SU-DHL-6 (cell line): Measurements from ENCODE around the gene ASB18.

ENCODE experiments used
- H2AFZ ChIP-seq: fragments of 200-600 bp; sonication (generic); 2 replicates; pipeline ENCODE4 v1.6.1; 2014; ENCODE audit warnings: low read depth, mild to moderate bottlenecking, moderate library complexity, mixed read lengths, antibody characterized with exemption, low read length; ENCODE audit not compliant: severe bottlenecking
- H3F3A ChIP-seq: fragments of 200-600 bp; shearing (Covaris generic); 2 replicates; pipeline ENCODE4 v1.6.0; 2016; ENCODE audit warnings: antibody characterized with exemption, mild to moderate bottlenecking; ENCODE audit not compliant: insufficient read depth
- H3K27ac ChIP-seq: fragments of 200-600 bp; sonication (generic); 2 replicates; pipeline ENCODE4 v1.5.1; 2016; ENCODE audit warnings: low read depth, mild to moderate bottlenecking, low read length, moderate library complexity, mixed read lengths
- H3K27me3 ChIP-seq: fragments of 200-600 bp; sonication (generic), shearing (Covaris generic); 2 replicates; pipeline ENCODE4 v1.6.0; 2014; ENCODE audit warnings: mild to moderate bottlenecking, low read length
- H3K36me3 ChIP-seq: fragments of 200-600 bp; sonication (generic); 2 replicates; pipeline ENCODE4 v1.6.1; 2014; ENCODE audit warnings: mild to moderate bottlenecking, low read length, mixed read lengths
- H3K4me2 ChIP-seq: fragments of 300-600, 200-600 bp; shearing (Covaris generic), sonication (generic); 2 replicates; pipeline ENCODE4 v1.6.0; 2014; ENCODE audit warnings: low read length, low read depth, mild to moderate bottlenecking; ENCODE audit not compliant: poor library complexity, severe bottlenecking
- H3K4me3 ChIP-seq: fragments of 200-600 bp; sonication (generic); 2 replicates; pipeline ENCODE4 v1.5.1; 2014; ENCODE audit warnings: antibody characterized with exemption, low read length, mild to moderate bottlenecking, mixed read lengths; ENCODE audit not compliant: insufficient read depth, poor library complexity, severe bottlenecking
- H3K79me2 ChIP-seq: fragments of 200-600 bp; sonication (generic); 2 replicates; pipeline ENCODE4 v1.6.1; 2014; ENCODE audit warnings: mild to moderate bottlenecking, low read length, moderate library complexity; ENCODE audit not compliant: insufficient read depth
- H3K9ac ChIP-seq: fragments of 200-600 bp; sonication (generic); 2 replicates; pipeline ENCODE4 v1.7.0; 2014; ENCODE audit warnings: mild to moderate bottlenecking, low read length
- H3K9me2 ChIP-seq: fragments of 200-600 bp; sonication (generic); replicated peaks from 2 replicates; pipeline ENCODE4 v1.6.1; 2014; ENCODE audit warnings: low read length; ENCODE audit not compliant: insufficient read depth
- H3K9me3 ChIP-seq: fragments of 200-600 bp; sonication (generic); 2 replicates; pipeline ENCODE4 v1.6.1; 2014; ENCODE audit warnings: low read length, mixed read lengths; ENCODE audit not compliant: insufficient read depth
- H4K20me1 ChIP-seq: fragments of 200-600 bp; sonication (generic); 2 replicates; pipeline ENCODE4 v1.6.1; 2014; ENCODE audit warnings: low read depth, mild to moderate bottlenecking, antibody characterized with exemption, low read length, moderate library complexity, mixed read lengths
- CTCF ChIP-seq: fragments of 200-600 bp; sonication (generic); IDR thresholded peaks from one replicate; pipeline ENCODE4 v1.5.1; 2017; ENCODE audit warnings: antibody characterized with exemption, mild to moderate bottlenecking, low read length, moderate library complexity; ENCODE audit not compliant: insufficient read depth, poor library complexity, severe bottlenecking
- EZH2phosphoT487 ChIP-seq: fragments of 200-600 bp; sonication (generic), shearing (Covaris generic); conservative IDR thresholded peaks from 2 replicates; pipeline ENCODE4 v1.6.1; 2018; ENCODE audit warnings: mild to moderate bottlenecking, antibody characterized with exemption, low read length, moderate library complexity, mixed read lengths

The ASB18 gene

GRCh38 chr2:236254674-236255073 is 9.5 kb downstream of the ASB18 start:
- Histone ChIP-seq H3K27ac (no peak overlapping the region), H3K79me2 (no peaks in the 10 kb centered on the region), H3K9ac (no peak overlapping the region), H4K20me1 (no peaks in the 10 kb centered on the region), H3K4me2 (no peak overlapping the region), H2AFZ (no peak overlapping the region), H3K9me3 (no peaks in the 10 kb centered on the region), H3K36me3 (no peaks in the 10 kb centered on the region), H3F3A (no peaks in the 10 kb centered on the region), H3K4me3 (no peak overlapping the region), H3K27me3 (no peaks in the 10 kb centered on the region), H3K9me2 (no peaks in the 10 kb centered on the region)
- TF ChIP-seq EZH2phosphoT487, result no peak
- TF ChIP-seq CTCF, result no peak

- H2AFZ ChIP-seq, result no peak overlapping the region
- H3K9me2 ChIP-seq, result no peaks in the 10 kb centered on the region
- no peaks in the 10 kb centered on the region for H3K36me3 ChIP-seq
- no peaks in the 10 kb centered on the region for H3K79me2 ChIP-seq
- H3K27me3 ChIP-seq, result no peaks in the 10 kb centered on the region
- no peak overlapping the region for H3K4me2 ChIP-seq
- TF ChIP-seq EZH2phosphoT487, result no peak
- TF ChIP-seq CTCF, result no peak
- H4K20me1 ChIP-seq, result no peaks in the 10 kb centered on the region
- H3K9ac ChIP-seq, result no peak overlapping the region
- H3K27ac ChIP-seq, result no peak overlapping the region
- H3K9me3 ChIP-seq, result no peaks in the 10 kb centered on the region
- no peak overlapping the region for H3K4me3 ChIP-seq
- no peaks in the 10 kb centered on the region for H3F3A ChIP-seq
These were observed 10.2 kb downstream of the ASB18 start for GRCh38 chr2:236254001-236254400.

GRCh38 chr2:236252602-236253001 is 11.6 kb downstream of the ASB18 start:
- Histone ChIP-seq H3K4me2 (no peak overlapping the region), H2AFZ (no peak overlapping the region), H3F3A (no peaks in the 10 kb centered on the region), H4K20me1 (no peaks in the 10 kb centered on the region), H3K4me3 (no peak overlapping the region), H3K27ac (no peak overlapping the region), H3K9ac (no peak overlapping the region), H3K9me2 (no peaks in the 10 kb centered on the region), H3K9me3 (no peaks in the 10 kb centered on the region), H3K27me3 (no peaks in the 10 kb centered on the region), H3K36me3 (no peaks in the 10 kb centered on the region), H3K79me2 (no peaks in the 10 kb centered on the region)
- TF ChIP-seq CTCF (no peak), EZH2phosphoT487 (no peak)
